Stimulated activated naive CD4-positive, alpha-beta T cell (primary cell): ENCODE data around the gene C1orf198.

ENCODE experiments used
- DNase-seq, 6 experiments: peaks; one replicate each; lab custom pipeline; 2025; lab: John Stamatoyannopoulos, UW

The C1orf198 gene

DNA sequence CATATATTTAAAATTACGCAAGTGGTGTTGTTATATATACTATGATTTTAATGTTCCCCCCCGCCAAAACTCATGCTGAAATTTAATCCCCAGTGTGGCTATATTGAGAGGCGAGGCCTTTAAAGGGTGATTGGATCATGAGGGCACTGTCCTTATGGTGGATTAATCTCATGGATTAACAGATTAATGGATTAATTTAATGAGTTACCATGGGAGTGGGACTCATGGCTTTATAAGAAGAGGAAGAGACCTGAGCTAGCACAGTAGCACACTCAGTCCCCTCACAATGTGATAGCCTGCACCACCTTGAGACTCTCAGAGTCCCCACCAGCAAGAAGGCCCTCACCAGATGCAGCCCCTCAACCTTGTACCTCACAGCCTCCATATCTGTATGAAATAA, 34.8 kb downstream of the C1orf198 start:
- DNase-seq: no peak

DNA sequence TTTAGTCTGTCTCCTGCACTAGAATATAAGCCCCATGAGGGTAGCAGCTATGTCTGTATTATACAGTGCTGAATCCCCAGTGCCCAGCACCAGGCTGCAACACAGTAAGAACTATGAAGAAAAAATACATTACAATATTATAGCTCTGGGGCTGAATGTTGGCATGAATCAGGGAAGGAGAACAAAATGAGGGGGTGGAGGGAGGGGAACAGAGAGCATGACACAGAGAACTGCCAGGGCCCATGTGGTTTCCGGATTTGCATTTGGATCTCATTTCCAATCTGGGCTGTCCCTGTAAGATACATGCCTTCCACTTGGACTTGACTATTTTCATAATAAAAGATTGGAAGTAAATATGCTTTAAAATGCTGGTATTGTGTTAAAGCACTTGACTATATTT, 35.8 kb downstream of the C1orf198 start:
- DNase-seq: no peak

GRCh38 chr1:230831771-230832170, 36.5 kb downstream of the C1orf198 start:
- no peak for DNase-seq

DNA sequence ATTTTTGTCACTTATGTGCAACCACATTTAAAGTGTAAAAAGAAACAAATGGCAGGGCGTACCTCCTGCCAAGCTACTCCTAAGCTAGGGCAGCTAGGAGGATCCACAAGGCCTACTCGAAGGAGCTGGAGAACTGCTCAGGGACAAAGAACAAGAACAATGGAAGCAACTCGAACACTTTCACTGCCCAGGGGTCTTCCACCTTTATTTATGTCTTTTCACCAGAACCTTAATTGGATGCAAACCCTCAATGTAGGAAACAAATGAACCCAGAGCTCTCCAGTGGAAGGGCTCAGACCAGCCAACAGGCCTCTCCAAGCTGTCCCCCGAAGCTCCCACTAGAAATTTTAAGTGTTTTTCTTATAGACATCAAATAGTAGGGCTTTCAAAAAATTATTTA, 39.9 kb downstream of the C1orf198 start:
- DNase-seq: no peak

DNA sequence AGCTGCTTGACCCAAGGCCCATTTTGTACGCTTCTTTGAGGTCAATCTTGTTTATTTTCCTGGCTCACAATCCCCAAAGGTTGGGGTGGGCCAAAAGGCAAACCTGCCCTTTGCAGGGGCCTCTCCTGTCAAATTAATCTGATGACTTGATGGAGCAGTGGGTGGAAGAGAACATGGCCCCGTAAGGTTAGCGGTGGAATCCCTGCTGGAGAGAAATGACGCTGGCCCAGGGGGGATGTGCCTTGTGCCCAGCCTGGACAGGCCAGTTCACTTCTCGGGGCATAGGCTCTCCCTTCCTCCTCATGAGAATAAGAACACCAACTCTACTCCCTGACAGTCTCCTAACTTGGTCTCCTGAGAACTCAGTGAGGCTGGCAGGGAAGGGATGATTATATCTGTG, 40.5 kb downstream of the C1orf198 start:
- DNase-seq: no peak

DNA sequence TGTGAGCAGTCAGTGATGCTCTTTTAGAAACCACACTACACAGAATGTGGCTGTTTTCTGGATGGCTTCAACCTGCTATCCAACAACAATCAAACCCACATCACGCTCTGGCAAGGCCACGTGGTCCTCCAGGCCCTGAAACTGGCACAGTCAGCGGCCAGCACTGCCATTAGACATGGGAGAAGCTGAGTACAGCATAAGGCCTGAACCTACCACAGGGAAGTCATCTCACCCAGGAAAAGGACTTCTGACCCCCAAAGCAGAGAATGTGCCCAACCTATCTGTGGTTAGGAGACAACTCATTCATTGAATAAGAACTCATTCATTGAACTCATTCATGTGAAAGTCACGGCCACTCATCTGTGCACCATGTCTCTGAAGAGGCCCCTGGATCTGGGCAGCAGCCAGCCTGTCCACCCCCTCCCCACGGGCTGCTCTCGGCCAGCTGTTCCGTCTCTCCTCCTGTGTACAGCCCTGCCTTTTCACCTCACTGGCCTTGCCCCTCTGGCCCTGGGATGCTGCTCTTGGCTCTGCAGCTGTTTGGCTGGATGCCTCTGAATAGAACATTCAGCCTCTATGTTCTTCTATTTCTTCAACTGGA, 41.1 kb downstream of the C1orf198 start:
- no peak for DNase-seq

- no peak for DNase-seq
Observed at GRCh38 chr1:230826166-230826875, 42.0 kb downstream of the C1orf198 start.

GRCh38 chr1:230825761-230826160, 42.6 kb downstream of the C1orf198 start:
- DNase-seq: no peak

DNA sequence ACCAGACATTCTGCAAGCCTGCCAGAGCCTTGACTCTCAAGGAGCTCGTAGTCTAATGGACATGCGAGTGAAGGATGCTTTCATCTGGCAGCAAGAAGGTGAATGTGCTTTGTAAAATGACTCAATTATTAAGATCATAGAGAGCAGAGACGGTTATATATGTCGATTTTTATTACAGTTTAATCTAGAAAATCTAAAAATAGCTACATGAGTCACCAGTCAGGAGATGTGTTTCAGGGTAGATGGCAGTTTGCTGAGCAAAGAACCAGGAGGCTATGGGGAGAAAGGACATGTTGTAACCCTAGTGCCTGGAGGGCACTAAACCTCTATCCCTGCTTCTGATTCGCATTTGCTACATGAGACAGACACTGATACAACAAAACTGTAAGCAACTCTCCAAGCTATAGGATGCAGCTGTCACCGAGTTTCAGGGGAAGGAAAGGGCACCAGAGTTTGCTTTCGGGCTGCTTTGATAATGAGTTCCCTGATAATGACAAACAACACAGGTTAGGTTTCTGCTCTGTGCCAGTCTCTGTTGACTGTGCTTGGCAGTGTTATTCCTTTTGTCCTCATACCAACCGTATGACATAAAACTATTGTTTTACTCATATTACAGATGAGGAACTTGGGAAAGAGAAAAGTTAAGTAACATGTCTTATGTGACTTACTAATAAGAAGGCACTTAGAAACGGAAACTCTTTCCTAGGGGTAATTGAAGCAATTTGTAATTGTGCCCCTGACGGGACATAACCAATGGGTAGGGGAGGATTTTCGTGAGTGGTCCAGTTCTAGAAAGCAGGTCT, 43.2 kb downstream of the C1orf198 start:
- no peak for DNase-seq

DNA sequence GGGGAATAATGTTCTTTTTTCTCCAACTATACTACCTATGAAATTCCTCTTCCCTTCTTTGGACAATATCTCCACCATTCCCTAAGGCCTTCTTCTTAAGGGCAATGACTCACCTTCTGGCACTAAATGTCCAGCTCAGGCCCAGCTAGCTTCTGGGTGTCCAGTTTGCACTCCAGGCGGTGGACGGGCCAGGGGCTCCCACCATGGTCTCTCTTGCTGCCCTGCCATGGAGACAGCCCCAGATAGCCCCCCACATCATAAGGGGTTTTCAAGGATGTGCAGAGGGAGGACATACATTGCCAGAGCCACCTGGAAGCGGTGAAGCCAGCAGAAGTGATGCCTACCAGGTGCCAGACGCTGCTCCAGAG, 43.8 kb downstream of the C1orf198 start:
- no peak for DNase-seq

GRCh38 chr1:230823931-230824381, 44.4 kb downstream of the C1orf198 start:
- no peak for DNase-seq

GRCh38 chr1:230823426-230823825, 44.9 kb downstream of the C1orf198 start:
- DNase-seq: no peak

DNA sequence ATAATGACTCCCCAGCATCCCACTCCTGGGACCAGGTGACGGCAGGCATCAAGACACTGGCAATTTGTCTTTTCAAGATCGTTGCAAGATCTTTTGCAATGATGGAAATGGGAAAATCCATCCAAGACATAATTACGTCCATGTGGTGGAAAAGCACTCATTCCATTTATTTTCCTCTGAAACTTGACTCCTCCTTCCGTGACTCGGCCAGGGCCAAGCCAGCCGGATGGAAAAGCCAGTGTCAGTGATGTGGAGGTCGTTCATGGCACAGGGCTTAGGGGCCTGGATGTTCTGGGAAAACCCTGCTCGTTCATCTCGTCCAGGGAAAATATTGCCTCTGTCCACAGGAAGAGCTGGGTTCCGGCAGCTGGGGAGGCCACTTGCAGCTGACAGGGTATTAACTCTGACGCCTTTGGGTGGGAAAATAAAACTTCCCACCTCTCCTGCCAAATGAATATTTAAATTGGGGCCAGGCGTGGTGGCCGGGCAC, 46.2 kb downstream of the C1orf198 start:
- DNase-seq: no peak

GRCh38 chr1:230821346-230821745, 47.0 kb downstream of the C1orf198 start:
- DNase-seq: no peak

DNA sequence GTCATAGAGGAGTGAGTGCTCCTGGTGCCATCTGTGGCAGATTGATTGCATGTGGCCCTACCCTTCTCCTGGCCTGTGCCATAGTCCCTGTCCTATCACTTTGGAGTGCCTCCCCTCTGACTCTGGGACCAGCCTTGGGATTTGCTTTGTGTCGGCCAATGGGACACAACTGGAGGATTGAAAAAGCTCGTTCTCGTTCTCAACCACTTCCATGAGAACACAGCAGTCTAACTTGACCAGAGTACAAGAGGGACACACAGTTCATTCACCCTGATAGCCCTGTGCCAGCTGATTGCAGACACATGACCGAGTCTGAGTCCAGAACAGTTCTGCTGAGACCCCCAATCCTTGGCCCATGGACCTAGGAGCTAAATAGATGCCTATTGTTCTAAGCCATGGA, 47.8 kb downstream of the C1orf198 start:
- no peak for DNase-seq

DNA sequence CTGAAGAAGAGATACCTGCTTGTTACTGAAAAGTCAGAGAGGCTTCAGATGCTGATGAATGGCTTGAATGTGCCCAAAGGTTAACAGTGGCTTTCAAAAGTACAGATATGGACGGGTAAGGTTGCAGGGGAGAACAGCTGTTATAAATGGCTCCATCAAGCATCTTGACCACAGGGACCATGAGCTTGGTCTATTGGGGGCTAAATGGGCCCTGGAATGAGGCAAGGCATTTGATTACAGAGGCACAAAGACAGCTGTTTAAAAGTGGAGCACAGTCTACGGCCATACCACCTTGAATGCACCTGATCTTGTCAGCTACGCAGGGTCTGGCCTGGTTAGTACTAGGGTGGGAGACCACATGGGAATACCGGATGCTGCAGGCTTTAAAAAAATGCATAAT, 48.3 kb downstream of the C1orf198 start:
- DNase-seq: no peak

DNA sequence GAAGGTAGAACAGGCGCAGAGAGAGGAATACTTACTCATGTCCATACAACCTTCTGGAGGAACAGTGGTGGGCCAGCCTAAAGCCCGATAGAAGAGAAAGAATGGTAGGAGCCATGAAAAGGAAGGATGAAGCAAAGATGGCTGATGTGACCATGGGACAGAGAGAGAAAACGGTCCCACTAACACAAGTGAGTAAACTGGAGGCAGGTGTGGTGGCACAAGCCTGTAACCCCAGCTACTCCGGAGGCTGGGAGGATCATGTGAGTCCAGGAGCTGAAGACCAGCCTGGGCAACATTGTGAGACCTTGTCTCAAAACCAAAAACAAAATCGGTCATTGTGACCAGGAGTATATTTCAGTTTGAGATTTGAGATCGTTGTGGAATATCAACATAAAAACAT, 49.4 kb downstream of the C1orf198 start:
- no peak for DNase-seq

- DNase-seq: no peak
Observed at GRCh38 chr1:230818367-230818766, 50.0 kb downstream of the C1orf198 start.

DNA sequence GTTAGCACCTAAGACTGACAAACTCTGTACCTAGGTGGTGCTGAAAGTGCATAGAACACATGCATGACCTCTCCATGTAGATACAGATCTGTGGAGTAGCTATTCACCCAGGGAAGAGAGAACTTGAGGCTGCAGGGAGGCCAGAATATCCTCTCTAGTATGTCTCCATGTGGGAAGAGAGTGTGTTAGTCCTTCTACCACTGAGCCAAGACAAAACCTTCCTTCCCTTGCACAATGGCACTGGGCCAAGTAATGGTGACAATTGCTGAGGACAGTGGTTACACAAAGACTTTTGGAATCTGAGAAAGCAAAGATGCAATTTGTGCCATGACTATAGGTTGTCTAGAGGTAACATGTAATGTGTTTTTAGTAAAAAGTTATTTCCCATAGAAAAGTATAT, 52.3 kb downstream of the C1orf198 start:
- DNase-seq: no peak

DNA sequence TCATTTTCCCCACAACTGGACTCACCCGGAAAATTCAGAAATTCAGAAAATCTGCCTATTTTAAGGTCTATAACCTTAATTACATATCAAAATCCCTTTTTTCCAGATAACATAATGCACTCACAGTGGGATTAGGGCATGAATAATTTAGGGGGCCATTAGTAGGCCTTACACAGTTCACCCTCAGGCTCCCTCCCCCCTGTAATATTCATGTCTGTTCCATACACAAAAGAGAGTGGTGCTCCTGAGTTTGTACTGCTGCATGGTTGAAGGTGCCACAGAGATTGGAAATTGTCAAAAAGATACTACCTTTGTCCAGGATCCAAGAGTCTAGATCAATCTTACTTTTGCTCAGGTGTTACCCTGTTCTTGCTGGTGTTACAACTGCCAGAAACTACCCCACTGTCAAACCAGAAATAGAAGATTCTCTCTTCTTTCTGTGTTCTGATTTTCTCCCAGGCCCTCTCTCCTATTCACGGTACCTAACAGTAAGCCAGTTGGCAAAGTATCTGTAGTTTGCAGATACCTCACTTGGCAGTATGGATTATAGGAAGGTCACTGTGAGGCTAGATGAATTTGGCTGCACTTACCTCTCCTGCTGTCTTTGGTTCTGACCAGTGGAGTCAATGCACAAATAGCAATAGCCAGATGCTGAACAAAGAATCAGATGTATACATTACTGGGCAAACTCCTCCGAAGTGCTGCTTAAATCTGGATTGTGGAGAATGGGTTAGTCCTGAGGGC, 53.2 kb downstream of the C1orf198 start:
- no peak for DNase-seq

GRCh38 chr1:230812568-230812967, 55.8 kb downstream of the C1orf198 start:
- no peak for DNase-seq

GRCh38 chr1:230809256-230809990, 58.9 kb downstream of the C1orf198 start:
- no peak for DNase-seq
